Measurements from ENCODE around the gene PLIN5.

PLIN5 gene, protein sequence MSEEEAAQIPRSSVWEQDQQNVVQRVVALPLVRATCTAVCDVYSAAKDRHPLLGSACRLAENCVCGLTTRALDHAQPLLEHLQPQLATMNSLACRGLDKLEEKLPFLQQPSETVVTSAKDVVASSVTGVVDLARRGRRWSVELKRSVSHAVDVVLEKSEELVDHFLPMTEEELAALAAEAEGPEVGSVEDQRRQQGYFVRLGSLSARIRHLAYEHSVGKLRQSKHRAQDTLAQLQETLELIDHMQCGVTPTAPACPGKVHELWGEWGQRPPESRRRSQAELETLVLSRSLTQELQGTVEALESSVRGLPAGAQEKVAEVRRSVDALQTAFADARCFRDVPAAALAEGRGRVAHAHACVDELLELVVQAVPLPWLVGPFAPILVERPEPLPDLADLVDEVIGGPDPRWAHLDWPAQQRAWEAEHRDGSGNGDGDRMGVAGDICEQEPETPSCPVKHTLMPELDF

DNA sequence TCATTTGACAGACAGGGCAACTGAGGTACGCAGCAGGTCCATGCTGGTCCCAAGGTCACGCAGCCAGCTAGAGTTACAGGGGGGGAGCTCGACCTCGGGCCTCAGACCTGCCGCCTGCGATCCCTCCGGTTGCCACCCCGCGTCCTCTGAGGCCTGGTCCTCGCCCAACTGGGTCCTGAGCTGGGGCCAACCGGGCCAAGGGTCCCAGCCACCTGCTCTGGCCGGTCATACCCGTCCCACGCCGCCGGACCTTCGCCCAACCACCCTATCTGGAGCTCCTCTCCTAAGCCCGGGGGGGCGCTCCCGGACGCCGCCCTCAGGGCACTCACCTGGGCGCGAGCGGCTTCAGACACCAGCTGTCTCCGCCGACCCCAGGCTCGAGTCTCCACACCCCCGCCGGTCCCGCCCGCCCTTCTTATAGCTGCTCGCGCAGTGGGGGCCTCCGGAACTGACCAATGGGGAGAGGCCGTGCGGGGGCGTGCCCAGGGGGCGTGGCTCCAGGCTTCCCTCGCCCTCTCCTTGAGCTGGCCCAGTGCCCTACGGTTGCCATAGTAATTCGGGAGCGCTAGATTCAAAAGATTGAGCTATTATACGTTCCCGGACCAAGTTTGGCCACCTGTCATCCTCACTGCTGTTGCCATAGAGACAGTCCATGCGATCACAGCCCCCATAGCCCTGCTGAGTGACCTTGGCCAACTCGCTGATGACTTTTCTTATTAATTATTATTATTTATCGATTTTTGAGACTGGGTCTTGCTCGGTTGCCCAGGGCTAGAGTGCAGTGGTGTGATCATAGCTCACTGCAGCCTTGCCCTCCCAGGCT is at the start of gene PLIN5:
Gene PLIN5 (minus strand): TSS at position 389 of the 823 bp plus-strand sequence. CDS start 1,150 bp downstream, outside the sequence.
- DNase-seq, result peak; percentile 57

DNA sequence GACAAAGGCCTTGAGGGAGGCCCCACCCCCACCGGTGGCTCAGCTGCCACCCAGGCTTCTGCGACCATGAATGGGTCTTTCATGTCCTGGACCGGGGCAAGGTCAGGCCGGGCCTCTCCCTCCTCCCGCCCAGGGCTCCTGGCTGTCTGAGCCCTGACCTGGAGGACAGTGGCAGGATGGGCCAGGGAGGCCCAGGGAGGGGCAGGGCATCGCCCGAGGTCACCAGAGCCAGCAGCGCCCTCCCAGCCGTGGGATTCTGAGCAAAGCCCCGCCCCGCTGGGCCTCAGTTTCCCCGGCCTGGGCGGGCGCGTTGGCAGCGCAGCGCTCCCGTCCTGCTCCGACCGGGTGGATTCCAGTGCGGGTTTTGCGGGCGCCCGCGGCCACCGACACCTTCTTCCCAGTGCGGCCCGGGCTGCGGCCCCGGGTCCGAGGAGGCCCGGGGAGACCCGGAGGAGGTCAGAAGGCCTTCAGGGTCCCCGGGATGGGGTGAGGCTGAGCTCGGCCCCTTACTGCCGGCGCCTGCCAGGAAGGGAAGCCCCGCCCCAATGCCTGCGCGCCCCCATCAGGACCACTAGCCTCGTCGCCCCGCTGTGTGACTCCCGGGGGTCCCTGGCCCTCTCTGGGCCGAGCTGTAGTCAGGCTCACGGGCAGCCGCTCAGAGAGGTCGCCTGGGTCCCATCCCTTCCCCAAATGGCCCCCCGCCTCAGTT is 49.1 kb upstream of the PLIN5 start:
- DNase-seq, result no peak

DNA sequence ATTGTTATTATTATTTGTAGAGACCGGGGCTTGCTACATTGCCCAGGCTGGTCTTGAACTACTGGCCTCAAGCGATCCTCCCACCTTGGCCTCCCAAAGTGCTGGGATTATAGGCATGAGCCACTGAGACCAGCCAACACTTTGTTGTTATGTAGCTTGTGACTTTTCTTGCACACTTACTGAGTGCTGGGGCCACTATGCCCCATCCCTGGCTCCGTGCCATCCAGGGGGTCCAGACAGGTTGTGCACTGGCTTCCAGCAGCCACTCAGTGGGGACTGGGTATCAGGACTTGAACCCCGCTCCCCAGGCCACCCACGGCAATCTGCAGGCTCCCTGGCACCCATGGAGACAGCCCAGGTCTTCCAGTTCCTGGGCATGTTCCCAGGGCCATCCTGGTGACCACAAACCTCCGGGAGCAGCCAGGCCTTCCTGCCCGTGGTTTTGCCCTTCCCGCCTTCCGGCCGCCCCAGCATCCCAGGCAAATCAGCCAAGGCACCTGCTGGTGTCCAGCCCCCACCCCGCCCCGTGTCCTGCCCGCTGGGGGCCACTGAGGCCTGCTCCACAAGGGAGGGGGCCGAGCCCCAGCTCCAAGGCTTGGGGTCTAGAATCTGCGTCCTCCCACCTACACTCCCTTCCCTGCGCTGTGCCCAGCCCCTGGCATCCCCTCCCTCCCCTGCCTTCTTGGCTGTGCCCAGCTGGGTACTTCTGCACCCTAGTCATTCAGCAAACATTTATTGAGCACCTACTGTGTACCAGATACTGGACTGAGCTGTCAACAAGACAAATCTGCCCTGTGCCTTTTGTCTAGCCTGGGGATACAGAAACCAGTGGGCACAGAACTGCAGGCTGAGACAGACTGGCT is 48.2 kb upstream of the PLIN5 start:
- DNase-seq, result no peak

DNA sequence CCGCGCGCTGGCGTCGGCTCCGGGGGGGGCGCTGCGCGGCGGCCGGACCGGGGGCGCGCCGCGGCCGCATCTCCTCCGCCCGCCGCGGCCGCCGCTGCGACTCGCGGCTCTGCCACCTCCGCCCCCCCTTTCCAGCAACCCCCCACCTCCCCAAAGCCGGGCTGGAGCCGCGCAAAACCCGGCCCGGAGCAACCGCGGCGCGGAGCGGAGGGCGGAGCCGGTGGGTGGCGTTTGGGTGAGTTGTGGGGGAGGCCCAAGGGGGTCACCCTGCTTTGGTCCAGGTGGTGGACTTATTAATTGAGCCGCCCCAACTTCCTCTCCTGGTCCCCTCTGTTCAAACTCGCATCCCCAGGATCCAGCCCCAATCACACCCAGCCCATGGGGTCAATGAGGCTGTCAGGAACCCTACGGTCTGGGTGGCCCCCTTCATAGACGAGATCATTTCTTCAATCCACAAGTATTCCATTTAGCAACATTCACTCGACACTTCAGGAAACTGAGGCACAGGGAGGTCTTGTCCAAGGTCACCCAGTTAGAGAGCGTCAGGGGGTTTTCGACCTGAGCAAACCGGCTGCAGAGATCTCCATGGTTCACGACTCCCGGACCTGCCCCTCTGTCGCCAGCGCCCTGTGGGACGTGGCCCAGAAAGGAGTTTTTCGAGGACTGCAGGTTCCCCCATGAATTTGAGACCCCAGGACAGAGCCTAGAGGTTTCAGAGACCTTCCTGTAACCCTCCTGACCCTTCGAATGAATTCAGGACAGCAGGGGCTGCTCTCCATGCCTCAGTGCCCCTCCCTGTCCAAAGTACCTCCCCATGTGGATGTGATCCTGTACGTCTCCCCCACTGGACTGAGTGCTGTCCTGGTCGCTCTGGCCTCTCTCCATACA is 46.9 kb upstream of the PLIN5 start:
- no peak for DNase-seq

DNA sequence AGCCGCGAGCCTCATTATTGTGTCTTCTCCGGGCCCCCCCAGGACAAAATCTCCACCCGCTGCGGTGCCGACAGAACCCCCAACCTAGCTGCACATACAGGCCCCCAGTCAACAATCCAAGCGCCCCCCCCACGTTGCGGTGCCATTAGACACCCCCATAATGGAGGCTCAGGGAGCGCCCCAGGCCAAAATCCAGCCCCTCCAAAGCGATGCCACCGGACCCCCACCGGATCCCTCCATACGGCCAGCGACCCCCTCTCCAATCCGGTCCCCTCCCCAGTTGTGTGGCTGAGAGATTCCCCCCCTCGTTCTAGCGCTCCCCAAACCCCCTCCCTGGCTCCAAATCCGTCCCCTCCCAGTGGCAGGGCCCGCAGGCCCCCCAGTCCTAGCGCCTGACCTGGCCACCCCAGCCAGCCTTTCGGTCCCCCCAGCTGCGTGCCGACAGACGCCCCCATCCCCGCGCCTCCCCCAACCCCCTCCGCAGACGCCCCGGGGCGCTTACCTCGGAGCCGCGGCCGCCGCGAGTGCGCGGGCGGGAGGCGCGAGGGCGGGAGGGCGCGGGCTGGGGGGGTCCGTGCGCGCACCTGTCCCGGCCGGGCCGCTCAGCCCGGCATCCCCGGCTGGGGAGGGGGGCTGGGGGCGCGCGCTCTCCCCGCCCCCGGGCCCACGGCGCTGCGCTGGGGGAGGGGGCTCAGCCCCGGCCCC is 46.1 kb upstream of the PLIN5 start:
- no peak for DNase-seq

DNA sequence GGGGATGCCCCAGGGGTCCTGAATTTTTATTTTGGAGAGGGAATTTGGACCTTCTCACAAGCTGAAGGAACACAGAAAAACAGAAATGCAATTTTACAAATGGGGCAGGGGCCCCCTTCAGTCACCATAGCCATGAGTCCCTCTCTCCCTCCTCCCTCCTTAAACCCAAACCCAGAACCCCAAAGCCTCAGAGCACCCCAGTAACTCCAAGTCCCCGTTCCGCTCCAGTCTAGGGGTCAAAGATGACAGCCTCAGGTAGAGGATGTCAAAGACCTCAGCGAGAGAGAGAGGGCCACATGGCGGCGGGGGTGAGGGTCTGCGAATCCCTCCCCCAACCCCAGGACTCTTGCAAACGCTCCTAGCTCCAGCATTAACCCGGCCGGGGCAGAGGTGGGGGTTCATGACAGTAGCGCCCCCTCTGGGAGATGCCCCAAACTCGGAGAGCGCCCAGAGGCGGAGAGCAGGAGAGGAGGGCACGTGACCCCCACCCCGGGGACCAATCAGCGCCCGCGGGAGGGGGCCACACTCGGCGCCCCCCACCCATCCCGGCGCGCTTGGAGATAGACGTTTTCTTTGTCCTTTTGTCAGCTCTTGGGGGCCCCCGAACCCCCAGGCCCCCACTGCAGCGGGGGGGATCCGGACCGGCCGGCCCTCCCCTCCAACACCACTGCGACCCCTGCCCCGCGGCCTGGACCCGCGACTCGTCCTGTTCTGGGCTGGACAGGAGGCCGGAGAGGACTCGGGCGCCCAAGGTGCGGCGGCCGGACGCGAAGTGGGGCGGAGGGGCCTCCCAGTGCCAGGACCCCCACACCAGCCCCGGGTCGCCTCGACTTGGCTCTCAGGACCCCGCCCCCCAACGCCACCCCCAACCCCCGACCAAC is 45.2 kb upstream of the PLIN5 start:
- DNase-seq, result no peak

DNA sequence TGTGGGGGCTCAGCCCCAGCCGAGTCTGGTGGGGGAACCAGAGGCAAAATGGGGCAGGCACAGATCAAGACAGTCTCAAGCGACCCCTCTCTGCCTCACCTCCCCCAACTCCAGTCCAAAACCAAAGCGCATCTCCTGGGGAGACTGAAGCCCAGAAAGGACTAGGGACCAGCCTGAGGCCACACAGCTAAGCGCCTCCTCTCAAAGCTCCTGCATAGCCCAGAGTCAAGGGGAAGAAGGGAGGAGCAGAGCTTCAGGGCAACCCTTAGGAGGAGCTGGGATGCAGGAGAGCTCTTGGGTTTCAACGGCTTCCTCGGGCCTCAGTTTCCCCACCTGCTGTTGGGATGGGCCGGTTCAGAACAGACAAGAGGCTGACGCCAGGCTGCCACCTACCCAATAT is 44.4 kb upstream of the PLIN5 start:
- DNase-seq, result no peak

DNA sequence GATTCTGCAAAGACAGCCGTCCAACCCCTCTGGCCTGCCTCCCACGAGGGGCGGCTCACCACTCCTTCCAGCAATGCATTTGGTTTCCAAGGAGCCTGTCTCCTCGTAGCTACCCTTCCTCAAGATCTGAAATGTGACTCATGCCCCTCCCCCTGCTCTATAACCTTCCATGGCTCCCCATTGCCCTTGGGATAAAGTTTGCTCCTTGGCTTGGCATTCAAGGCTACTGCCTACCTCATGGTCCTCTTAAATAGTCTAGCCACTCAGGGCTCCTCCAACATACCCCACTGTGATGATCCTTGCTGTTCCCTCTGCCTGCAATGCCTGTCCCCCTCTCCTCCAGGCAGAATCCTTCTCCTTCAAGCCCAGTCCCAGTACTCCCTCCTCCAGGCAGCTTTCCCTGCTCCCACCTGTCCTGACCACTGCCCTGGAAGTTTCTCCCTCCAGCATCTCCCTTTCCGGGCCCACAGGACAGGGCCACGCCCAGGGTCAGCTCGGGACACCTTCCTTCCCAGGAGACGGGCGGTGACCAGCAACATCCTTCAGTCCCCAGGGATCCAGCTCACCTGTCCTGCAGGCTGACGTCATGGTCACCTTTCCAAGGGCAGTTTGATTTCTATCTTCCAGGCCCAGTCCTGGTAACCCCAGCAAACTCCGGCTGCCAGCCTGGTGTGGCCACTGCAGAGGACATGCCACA is 43.7 kb upstream of the PLIN5 start:
- DNase-seq, result no peak

DNA sequence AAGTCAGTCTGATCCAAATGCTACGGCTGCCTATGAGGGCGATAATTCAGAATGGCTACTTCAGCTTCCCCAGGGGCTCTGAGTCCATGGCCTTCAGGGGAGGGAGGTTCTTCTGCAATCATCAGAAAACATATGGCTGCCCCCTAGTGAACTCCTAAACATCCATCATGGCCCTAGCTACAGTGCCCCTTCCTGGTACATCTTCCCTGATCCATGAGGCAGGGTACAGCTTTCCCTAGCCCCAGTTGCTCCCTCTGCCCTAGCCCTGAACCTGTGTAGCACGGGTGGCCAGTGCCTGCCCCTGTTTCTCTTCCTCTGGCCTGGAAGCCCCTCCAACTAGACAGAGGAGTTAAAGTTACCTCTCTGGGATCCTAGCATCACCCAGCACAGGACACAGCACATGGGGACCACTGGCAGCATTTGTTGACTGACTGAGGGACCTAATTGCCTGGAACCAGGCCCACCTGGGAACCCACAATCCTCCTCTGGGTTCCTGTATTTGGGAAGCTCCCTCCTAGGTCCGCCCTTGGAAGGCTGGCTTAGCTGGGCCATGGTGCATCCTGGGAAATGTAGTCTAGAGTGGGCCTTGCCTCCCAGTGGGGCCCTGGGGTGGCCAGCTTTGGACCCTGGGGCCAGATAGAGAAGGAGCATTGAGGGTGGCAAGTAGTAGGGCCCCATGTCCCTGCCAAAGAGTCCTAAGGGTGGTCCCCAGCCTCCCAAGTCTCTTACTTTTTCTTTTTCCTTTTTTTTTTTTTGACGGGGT is 42.2 kb upstream of the PLIN5 start:
- no peak for DNase-seq

DNA sequence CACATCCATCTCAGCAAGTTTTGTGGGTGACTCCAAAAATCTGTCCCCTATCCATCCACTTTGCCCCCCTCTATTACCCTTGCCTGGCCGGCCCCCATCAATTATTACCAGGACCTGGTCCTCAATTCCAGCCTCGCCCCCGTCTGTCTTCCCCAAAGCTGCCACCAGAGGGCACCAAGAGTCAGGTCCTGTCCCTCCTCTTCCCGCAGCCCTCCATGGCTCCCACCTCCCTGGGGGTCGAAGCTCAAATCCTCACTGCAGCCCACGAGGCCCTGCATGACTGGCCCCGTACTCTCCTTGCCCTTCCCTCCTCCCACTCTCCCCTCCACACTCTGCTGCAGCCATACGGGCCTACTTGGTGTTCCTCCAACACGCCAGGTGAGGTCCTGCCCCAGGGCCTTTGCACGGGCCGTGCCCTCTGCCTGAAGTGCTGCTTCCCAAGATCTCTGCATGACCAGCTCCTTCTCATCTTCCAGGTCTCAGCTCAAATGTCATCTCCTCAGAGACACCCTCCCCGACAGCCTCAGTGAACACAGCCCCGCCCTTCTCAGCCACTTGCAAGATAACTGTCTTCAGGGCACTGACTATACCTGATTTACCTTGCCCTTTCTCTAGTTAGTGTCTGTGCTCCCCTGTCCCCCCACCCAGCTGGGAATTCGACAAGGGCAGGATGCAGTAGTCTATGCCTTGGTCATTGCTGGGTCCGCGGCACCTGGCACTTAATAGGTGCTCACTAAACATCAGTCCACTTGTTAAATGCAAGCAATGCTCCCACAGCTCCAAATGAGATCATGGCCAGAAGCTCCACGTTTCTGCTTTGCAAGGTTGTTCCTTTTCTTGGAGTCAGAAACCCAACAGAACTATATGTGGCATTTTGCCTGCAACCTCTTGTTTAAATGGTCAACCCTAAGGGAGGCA is 41.3 kb upstream of the PLIN5 start:
- no peak for DNase-seq

DNA sequence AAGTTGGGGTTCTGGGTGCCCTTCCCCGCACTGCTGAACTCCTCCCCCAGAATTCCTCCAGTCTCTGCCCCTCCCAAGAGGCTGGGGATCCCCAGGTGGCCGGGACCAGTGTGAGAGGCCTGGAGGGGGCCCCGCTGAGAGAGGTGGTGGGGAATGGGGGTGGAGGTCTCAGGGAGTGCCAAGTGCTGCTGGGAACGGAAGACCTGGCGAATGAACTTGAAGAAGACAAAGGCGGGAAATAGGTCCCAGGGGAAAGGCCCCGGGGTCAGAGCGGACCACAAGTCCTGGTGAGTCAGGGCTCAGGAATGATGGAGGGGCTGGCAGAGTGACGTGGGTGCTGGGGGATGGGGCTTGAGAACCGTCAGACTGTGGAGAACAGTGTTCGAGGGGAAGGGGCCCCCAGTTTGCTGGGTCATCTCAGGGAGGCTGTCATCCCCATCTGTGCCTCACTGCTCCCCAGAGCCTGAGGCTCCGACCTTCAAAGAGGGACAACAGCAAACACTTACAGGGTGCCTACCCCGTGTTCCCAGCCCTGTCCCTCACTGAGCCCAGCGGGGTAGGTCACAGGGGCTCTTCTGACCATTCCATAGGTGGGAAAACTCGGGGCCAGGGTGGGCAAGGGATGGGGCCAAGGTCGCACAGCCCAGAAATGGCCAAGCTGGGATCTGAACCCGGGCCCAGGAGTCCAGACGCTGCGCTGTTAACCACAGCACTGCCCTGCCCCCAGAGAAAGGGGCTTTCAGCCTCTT is 40.4 kb upstream of the PLIN5 start:
- no peak for DNase-seq

DNA sequence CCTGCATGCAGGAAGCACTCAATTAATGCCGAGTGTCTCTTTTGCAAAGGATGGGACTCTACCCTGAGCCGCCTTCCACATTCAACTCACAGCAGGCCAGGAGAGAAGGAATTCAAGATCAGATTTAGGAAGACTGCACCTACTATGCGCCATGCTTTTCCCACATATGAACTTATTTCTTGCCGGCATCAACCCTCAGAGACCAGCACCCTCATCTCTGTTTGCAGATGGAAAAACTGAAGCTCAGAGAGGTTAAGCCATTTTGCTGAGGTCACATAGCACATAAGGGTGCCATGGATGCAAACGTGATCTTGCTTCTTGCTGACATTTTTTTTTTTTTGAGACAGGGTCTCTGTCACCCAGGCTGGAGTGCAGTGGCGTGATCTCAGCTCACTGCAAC is 38.7 kb upstream of the PLIN5 start:
- DNase-seq, result no peak

DNA sequence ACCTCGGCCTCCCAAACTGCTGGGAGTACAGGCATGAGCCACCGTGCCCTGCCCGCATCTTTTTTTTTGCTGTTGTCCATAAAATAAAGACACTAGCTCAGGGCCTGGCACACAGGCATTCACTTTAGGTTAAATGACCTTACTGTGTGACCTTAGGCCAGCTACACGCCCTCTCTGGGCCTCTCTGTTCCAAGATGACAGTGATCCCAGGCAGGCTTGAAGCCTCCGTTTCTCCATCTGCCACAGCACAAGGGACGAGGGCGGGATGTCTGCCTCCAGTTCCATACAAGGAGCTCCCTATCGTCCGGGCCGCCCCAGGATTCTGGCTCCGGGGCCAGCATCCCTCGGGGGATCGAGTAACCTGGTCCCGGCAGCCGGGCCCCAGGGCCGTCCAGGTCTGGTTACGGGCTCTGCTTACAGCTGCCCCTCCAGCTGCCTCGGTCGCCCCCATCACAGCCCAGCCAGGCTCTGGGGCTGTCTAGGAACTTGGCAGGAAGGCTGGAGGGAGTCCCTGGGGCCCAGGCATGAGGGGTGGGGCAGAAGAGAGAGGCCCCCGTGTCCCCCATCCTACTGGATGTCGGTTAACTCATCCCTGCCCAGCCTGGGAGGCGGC is 36.4 kb upstream of the PLIN5 start:
- DNase-seq, result no peak

DNA sequence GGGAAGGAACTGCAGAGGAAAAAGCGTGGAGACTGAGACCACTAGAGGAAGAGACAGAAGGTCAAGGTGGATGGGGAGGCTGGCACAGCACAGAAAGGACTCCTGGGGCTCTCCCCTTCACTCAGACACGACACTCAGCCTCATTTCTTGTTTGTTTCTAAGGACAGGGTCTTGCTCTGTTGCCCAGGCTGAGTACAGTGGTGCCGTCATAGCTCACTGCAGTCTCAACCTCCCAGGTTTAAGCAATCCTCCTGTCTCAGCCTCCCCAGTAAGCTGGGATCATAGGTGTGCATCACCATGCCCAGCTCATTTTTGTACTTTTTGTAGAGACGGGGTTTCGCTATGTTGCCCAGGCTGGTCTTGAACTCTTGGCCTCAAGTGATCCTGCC is 35.9 kb upstream of the PLIN5 start:
- DNase-seq, result no peak

DNA sequence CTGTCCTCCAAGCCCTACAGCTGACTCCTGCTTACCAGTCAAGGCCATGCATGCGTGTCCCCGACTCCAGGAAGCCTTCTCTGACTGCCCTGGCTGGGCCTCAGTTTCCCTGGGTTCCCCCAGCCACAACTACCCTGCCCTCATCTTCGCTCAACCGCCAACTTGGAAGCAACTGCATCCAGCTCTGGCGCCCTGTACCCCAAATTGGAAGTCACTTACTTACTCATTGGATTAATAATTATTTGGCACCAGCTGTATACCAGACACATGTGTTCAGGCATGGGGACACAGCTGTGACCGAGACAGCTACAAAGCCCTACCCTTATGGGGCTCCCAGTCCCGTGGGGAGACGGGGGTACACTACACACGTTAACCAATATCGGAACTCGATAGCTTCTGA is 35.4 kb upstream of the PLIN5 start:
- DNase-seq, result no peak

DNA sequence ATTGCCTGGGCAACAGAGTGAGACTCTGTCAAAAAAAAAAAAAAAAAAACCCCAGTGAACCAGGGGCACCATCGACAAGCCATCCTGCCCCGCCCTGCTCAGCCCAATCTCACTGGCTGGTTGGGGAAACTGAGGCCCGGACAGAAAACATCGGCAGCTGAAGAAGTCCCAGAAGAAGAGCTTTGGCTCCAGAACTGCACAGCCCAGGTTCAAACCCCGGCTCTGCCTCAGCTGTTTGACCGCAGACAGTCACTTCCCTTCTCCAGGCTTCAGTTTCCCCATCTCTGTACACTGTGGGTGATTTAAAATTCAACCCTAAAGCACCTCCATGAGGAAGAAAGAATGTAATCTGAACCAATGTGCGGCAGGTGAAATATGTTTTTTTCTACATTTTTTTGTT is 33.9 kb upstream of the PLIN5 start:
- DNase-seq, result no peak

Measured in NCI-H1417 treated with DMSO at 0.1 percent for 48 hours (cell line).